GM19351 (cell line): ENCODE measurements around the gene MAFF.

Source experiments
- ATAC-seq: cut with Tn5 transposase; IDR thresholded peaks from one replicate; pipeline ENCODE4 v1.9.1; 2021; ENCODE audit warnings: mild to moderate bottlenecking, moderate library complexity; ENCODE audit not compliant: unreplicated experiment

Gene MAFF

GRCh38 chr22:38203090-38203810, 1.5 kb downstream of the MAFF start:
- no peak for ATAC-seq

GRCh38 chr22:38203855-38204514, 2.2 kb downstream of the MAFF start:
- ATAC-seq: no peak

DNA sequence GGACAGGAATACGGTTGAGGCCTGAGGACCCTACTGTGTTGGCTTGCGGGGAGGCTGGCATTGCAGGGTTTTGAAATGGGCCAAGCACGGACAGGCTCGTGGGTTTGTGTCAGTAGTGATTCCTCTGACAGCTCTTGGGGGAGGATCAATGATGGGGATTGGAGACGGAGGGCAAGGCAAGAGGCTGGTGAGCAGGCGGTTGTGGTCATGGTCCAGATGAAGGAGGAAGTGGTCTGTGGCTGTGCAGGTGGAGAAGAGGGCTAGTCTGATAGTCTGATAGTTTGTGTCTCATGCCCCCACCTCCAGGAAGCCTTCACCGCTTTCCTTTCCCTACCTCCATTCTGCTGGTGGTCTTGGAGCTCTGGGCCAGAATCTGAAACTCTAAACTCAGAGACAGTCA, 3.0 kb downstream of the MAFF start:
- no peak for ATAC-seq

- no peak for ATAC-seq
Measured at GRCh38 chr22:38205261-38206128, 3.7 kb downstream of the MAFF start.

- ATAC-seq: no peak
Measured at GRCh38 chr22:38207898-38208432, 6.2 kb downstream of the MAFF start.

DNA sequence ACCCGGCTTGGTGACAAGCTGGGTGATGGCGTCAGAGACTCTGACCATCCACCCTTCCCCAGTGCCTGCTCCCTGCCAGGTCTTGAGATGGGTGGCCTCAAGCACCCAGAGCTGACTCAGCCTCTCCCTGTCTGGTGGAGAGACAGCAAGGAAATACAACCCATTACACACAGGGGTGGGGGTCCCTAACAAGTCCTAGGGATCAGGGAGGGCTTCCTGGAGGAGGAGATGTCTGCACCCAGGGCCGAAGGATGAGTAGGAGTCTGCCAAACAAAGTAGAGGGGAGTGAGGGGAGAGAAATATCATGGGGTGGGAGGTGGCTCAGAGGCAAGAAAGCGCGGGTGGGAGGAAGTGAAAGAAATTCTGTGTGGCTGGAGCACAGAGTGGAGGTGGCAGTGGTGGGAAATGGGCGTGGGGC, 6.8 kb downstream of the MAFF start:
- no peak for ATAC-seq

DNA sequence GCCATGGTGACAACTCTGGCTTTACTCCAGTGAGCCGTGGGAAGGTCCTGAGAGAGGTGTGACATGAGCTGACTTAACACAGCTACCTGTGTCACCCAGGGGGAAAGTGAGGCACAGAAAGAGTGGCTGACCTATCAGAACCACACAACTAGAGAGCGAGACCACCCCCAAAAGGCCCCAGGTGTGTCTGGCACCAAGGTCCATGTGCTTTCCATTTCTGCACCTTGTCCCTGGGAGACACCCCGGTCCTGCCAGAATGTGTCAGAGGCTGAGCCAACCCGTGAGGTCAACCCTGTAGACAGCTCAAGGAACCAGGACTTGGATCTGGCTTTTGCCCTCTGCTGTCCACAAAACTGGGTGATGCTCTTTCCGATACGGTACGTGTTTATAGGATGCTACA, 9.8 kb downstream of the MAFF start:
- ATAC-seq: no peak

- no peak for ATAC-seq
Measured at GRCh38 chr22:38212442-38212841, 10.6 kb downstream of the MAFF start.

DNA sequence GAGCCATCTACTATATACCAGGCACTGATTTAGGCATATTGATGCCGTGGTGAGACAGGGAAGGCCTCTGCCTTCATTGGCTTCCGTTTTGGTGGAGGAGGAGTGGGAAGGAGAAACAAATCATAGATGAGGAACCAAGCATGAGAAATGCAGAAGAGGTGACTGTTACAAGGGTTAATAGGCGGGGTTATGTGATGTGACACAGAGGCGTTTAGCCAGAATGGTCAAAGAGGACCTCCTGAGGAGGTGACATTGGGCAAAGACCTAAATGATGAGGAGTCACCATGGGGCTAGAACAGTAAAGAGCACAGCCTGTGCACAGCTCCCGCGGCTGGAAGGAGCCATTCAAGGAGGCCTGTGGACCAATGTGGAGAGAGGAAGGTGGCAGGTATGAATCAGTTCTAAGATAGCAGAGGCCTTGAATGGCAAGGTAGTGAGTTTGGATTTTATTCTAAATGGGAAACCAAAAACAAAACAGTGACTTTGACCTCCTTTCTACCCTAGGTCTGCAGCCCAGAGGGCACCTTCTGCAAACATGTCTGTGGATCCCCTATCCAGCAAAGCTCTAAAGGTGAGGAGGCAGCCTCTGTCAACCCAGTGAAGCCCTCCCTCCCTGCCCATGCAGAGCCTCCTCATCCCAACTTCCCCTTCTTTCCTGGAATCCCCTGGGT, 11.7 kb downstream of the MAFF start:
- no peak for ATAC-seq

DNA sequence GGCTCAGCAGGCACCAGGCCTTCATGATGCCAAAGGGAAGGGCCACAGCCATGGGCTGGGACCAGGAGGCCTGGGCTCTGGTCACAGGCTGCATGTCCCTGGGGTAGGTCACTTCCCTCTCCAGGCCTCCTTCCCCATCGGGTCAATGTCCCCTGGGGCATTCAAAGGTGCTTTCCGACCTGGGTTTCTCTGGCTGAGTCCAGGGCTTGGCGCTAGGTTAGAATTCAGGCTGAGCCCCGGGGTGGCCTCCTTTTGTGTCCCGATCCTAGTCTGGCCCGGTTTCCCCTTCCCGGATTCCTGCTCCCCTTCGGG, 12.2 kb downstream of the MAFF start:
- no peak for ATAC-seq

DNA sequence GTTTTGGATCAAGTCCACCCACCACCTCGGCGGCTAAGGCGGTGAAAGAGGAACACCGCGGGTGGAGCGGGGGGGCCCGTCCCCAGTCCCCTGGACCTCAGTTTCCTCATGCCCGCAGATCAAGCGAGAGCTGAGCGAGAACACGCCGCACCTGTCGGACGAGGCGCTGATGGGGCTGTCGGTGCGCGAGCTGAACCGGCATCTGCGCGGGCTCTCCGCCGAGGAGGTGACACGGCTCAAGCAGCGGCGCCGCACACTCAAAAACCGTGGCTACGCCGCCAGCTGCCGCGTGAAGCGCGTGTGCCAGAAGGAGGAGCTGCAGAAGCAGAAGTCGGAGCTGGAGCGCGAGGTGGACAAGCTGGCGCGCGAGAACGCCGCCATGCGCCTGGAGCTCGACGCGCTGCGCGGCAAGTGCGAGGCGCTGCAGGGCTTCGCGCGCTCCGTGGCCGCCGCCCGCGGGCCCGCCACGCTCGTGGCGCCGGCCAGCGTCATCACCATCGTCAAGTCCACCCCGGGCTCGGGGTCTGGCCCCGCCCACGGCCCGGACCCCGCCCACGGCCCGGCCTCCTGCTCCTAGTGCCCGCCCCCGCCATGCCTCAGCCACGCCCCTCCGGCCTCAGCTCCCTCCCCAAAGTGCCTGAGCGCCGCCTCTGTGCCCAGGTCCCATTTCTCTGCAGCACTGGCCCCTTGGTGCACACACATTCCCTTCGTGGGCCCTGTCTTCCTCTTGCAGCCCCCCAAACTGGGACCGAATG, 12.7 kb downstream of the MAFF start:
- no peak for ATAC-seq

DNA sequence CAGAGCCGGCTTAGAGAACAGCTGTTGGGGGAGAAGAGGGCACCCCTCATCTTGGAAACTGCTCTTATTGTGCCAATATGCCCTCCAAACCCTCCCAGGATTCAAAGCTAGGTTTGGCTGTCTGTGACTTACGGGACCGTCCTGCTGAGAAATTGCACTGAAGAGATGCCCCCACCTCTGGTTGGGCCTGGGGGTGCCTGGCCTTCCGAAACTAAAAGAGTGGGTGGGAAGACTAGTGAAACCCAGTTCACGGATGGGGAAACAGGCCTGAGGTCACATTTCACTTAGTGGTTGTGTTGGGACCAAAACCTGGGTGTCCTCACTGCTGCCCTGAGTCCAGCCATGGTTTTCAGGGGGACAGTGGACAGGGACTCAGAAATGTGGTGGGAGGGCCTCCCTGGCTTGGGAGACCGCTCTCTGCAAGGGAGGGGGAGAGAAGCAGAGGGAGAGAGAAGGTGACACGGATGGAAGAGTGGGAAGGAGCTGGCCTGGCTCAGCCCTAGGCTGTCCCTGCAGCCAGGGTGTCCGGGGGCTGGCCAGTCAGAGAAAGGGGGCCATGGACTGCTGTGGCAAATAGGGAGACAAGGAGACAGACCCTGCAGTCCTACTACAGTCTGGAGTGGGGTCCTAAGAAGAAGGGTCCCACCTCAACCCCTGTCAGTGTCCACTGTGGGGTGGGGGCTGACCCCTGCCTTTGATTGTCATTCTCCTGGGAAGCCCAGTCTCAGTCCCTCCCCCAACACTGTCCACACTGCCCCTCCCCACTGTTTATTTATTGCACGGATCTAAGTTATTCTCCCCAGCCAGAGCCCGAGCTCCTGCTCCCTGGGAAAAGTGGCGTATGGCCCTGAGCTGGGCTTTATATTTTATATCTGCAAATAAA, 13.6 kb downstream of the MAFF start:
- ATAC-seq: no peak

GRCh38 chr22:38218661-38219622, 17.1 kb downstream of the MAFF start:
- ATAC-seq: no peak

DNA sequence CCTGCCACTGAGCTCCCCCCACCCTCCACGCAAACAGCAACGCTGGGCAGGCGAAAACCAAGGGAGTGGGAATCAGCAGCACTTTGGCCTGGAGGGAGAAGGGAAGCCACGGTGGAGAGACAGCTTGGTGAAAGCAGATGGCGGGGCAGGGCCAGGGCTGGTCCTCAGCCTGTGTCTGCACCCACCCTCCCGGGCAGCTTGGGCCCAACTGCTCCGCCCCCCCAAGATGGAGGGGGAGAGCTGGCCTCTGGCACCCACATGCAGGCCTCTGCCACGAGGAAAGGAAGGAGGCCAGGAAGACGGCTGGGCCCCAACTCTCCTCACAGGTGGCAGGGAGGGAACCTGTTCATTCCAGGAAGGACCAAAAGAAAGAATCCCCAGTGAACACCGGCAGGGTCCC, 17.8 kb downstream of the MAFF start:
- no peak for ATAC-seq

DNA sequence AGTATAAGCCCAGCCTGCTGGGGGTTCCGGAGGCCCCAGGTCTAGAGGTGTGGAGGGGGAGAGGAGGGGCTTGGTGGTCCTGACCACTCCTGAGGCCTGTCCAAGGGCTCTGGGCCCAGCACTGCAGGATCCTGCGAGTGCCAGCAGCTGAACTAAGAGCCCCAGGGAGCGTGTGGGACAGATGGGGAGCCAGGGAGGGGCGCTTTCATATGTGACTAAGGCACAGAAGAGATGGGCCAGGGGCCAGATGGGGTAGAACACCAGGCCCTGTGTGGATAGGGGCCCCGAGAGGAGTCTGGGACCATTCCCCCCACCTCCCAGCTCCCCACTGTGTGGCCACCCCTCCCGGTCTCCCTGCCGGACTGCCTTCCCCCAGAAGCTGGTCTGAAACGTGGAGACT, 18.4 kb downstream of the MAFF start:
- ATAC-seq: no peak

- ATAC-seq: no peak
Measured at GRCh38 chr22:38220653-38221386, 19.0 kb downstream of the MAFF start.

- no peak for ATAC-seq
Measured at GRCh38 chr22:38221407-38221806, 19.6 kb downstream of the MAFF start.
